HG02852 (cell line): ENCODE measurements around the gene SLC44A3.
"Not testable (repeated sequence)": the region's sequence is repeated elsewhere in the genome, so short reads cannot be mapped to it uniquely, and the experiment has no call there.

ENCODE experiments used
- ATAC-seq: cut with Tn5 transposase; IDR thresholded peaks from one replicate; pipeline ENCODE4 v1.9.1; 2021; ENCODE audit warnings: mild to moderate bottlenecking, moderate library complexity; ENCODE audit not compliant: unreplicated experiment

Gene SLC44A3

DNA sequence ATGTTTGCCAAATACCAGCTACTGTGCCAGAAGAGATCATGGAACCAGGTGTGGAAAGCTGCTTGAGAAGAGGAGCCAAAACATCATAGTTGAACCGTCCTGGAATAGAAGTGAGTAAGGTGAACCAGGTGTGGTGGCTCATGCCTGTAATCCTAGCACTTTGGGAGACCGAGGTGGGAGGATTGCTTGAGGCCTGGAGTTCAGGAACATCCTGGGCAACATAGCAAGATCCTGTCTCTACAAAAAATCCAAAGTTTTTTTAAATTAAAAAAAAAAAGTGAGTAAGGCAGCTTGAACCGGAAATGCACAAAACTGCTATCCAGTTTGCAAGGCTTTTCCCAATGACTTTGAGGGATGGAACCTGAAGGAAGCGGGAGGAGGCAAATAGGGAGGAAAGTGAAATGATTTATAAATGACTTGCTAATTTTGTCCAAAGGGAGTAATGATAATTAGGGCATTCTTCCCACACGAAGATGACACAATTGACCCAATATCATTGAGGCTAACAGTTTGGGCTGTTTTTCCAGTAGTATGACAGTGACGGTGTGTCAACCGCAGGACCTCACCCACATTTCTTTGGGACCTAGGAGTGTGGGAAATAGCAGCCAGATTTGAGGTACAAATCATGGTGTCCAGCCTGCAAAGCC is 108.3 kb downstream of the SLC44A3 start:
- no peak for ATAC-seq

DNA sequence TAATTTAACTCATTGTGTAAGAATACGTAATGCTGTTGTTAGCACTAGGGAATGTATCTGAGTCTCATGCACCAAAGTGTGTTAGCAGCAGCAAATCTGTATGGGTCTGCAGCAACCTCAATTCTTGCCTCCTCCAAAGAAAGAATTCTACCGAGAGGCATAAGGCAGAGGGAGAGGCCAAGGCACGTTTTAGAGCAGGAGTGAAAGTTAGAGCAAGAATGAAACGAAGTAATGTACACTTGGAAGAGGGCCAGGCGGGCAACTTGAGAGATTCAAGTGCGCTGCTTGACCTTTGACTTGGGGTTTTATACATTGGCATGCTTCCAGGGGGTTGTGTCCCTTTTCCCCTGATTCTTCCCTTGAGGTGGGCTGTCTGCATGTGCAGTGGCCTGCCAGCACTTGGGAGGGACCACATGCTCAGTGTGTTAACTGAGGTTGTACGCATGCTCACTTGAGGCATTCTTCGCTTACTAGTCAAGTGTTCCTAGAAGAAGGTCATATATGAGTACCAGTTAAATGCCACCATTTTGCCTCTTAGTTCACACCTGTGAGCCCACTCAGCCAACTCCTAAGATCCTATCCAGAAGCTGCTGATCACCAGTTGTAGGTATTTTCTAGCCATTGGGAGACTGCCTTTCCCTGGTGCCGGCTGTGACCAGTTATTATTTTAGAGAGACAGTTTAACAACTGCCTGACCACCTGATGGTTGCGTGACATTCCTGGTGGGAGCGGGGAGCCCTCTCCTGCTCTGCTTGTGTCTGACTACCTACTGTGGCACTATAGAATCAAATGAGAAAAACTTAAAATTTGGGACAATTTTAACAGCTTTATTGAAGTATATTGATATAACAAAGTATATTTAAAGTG is 109.4 kb downstream of the SLC44A3 start:
- ATAC-seq, result no peak

DNA sequence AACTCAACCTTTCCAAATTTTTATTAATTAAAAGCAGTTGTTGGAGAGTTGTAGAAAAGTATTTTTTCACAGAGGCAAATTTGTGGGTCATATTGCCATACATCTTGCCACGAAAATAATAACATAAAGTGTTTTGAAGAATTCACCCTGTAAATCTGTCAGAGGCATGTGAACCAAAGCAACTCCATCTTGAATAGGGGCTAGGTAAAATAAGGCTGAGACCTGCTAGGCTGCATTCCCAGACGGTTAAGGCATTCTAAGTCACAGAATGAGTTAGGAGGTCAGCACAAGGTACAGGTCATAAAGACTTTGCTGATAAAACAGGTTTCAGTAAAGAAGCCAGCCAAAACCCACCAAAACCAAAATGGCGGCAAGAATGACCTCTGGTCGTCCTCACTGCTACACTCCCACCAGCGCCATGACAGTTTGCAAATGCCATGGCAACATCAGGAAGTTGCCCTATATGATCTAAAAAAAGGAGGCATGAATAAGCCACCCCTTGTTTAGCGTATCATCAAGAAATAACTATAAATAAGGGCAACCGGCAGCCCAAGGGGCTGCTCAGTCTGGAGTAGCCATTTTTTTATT is 111.2 kb downstream of the SLC44A3 start:
- no peak for ATAC-seq

DNA sequence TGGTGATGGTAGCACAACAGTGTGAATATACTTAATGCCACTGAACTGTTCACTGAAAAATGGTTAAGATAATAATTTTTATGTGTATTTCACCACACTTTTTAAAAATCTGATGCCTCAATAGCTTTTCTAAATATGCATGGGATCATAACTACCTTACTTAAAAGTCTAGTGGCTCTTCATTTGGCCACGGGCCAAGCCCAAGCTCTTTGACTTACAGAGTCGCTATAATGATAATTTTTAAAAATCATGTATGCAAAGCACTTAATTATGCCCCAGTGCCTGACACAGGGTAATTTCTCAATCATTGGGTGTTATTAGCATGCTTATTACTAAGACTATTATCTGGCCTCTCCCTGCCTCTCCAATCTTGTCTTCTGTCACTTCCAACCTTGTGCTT is 114.4 kb downstream of the SLC44A3 start:
- no peak for ATAC-seq

DNA sequence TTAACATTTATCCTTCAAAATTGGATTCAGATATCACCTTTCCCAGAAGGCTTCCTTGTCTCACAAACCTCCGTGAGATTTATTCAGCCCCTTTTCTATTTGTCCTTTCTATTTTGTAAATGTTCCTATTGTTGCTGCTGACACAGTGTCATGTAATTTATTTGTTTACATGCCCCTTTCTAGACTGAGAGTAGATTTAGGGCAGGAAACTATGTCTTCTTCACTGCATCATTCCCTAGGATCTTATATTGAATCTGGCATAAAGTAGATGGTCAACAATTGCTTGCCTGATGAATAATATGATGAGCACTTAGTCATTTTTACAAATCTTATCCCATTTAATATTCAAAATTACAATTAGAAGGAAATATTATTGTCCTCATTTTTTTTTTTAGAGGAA is 114.9 kb downstream of the SLC44A3 start:
- no peak for ATAC-seq

DNA sequence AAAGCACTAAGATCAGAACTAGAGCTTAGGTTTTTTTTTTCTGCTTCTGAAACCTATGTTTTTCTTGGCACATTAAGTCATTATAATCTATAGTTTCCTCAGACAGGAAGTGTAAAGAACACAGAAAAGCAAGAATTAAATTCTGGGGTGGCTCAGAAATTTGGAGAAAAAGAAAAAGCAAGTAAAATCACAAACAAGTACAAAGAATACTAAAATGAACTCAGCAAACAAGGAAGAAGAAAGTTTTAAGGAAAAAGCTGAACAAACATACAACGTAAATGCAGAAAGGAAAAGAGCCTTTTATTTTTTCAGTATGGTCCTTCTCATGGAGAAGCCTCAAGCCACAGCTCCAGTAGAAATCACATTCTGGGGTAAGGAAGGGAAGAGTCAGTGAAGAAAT is 115.3 kb downstream of the SLC44A3 start:
- no peak for ATAC-seq

DNA sequence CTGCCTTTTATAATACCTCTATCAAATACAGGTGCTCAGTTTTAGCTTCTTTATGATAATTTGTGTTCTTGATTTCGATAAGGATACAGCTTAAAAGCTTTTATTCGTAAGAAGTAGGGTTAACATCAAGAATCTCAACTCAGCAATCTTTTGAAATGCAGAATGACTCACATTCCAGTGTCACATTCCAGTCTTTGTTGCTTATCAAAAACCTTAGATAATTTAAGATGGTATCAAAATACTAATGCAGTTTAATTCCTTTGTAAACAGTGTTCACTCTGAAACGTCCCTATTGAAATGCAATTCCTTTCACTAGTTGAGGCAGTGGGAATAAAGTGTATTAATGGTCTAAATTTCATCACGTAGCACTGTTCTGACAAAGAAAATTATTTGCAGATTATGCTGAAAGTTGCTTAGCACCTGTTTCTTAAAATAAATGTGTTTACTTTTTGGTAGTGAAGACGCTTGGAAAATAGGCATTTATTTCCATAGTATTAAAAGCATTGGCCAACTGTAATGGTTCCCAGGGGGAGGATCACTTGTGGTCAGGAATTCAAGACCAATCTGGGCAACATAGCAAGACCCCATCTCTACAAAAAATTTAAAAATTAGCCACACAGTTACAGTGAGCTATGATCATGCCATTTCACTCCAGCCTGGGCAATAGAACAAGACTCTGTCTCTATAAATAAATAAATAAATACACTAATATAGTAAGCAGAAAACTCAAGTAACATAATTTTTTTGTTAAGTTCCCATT is 116.9 kb downstream of the SLC44A3 start:
- ATAC-seq, result no peak

DNA sequence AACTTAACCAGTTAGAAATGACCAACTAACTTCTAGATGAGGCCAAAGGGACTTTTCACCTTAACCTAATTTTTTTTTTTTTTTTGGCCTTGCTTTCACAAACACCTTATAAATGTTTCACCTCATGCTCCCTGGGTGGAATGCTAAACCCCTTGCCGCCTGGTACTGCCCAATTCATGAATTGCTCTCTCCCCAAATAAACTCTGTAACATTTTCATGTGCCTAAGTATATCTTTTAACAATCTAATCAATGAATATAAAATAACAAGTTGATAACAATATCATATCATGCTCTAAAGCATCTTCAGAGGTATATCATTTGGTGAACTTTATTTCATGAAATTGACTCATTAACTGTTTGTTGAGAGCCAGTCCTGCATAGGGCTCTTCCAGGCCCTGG is 117.7 kb downstream of the SLC44A3 start:
- no peak for ATAC-seq

DNA sequence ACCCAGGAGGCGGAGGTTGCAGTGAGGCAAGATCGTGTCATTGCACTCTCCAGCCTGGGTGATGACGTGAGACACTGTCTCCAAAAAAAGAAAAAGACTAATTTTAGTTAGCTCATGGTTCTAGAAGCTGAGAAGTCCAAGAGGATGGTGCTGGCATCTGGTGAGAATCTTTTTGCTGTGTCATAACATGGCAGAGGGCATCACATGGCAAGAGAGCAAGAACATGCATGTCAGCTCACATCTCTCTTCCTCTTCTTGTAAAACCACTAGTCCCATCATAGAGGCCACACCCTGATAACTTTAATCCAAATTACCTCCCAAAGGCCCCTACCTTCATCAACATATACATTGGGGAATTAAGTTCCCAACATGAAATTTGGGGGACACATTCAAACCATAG is 120.6 kb downstream of the SLC44A3 start:
- no peak for ATAC-seq

DNA sequence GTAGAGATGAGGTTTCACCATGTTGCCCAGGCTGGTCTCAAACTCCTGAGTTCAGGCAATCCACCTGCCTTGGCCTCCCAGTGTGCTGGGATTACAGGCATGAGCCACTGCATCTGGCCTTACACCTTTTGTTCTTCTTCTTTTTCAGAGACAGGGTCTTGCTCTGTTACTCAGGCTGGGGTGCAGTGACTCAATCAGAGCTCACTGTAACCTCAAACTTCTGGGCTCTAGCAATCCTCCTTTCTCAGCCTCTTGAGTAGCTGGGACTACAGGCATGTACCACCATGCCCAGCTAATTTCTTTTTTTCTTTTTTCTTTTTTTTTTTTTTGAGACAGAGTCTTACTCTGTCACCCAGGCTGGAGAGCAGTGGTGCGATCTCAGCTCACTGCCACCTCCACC is 121.3 kb downstream of the SLC44A3 start:
- ATAC-seq, result not testable (repeated sequence)

DNA sequence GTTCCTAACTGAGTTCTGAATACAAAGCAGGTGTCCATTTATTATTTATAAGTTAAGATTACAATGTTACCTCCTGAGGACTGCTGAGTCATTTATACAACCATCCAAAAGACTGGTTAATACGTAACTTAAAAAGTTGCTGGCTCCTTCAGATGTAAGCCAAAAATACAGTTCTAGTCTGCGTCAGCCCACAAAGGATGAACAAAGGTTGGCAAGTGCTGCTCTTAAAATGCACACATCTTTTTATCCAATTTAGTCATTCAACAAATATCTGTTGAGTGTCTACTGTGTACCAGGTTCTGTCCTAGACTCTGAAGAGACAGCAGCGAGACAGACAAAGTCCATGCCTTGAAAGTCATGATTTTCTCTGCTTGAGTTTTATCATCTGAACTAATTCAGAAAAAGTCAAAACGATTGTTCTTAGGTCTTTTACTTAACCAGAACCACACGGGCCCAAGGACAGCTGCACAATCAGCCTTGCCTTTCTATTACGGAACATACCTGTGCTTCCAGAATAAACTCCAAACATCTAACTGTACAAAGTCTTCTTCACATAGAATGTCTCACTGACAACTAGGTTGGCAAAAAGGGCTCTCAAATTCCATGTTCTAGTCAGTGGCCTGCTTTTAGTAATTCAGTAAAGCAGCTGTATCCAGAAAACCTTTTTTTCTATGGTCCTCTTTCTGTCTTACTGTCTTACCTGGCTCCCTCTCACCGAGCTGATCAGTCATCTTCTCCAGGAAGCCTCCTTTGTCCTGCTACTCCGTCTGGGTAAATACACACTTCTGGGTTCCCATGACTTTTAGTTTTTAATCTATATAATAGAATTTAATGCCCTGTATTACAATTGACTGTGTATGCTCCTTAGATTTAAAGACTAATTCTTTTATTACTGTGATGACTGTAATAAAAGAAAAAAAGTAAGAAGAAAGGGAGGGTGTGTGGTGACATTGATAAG is 122.3 kb downstream of the SLC44A3 start:
- ATAC-seq, result no peak
